Adrenal gland (tissue), 12 donors: ENCODE results near the gene CTTN. TPM values are rescaled to one million over a fixed set of nuclear protein-coding genes. Genes with fewer than 3 reads are reported as not detected.

Source experiments
- DNase-seq, 7 donors: peaks; one replicate each; pipeline ENCODE4 v3.0.0-alpha.2; 2019 to 2020
- H3K27ac ChIP-seq, 5 donors: fragments of 200-600 bp; sonication (generic) in 4 of 5; 1 replicate in 3 of 5; 2 replicates in 2 of 5; pipeline versions ENCODE4 v1.5.1 to v1.8.0; 2016 to 2020; ENCODE audit warnings: mild to moderate bottlenecking in 1 of 5
- H3K27me3 ChIP-seq: fragments of 200-600 bp; 2 replicates; pipeline ENCODE4 v1.8.0; 2021
- H3K36me3 ChIP-seq, 2 donors: fragments of 200-600 bp; replicated peaks in 1 of 2; 1 replicate in 1 of 2; 2 replicates in 1 of 2; pipeline versions ENCODE4 v1.5.1 to v1.8.0; 2018 to 2022
- H3K4me1 ChIP-seq, 2 donors: fragments of 200-600 bp; replicated peaks in 1 of 2; 1 replicate in 1 of 2; 2 replicates in 1 of 2; pipeline versions ENCODE4 v1.5.1 to v1.8.0; 2018 to 2021
- H3K4me3 ChIP-seq, 4 donors: fragments of 200-600 bp; sonication (generic) in 3 of 4; one replicate each; pipeline ENCODE4 v1.5.1; 2016 to 2018
- H3K9me3 ChIP-seq, 3 donors: fragments of 200-600 bp; sonication (generic) in 1 of 3; replicated peaks in 1 of 3; 1 replicate in 2 of 3; 2 replicates in 1 of 3; pipeline versions ENCODE4 v1.5.1 to v1.8.0; 2016 to 2021
- CTCF ChIP-seq, 6 experiments: fragments of 450-650 bp in 4 of 6; fragments of 200-600 bp in 2 of 6; sonication (generic) in 1 of 6; IDR thresholded peaks; 1 replicate in 5 of 6; 2 replicates in 1 of 6; pipeline versions ENCODE4 v1.5.1 to v1.8.0; 2016 to 2021; ENCODE audit warnings: antibody characterized with exemption in 6 of 6, mild to moderate bottlenecking in 2 of 6, moderate library complexity in 1 of 6
- POLR2A ChIP-seq, 2 donors: fragments of 450-650 bp; IDR thresholded peaks; one replicate each; pipeline ENCODE4 v1.6.1; 2017; ENCODE audit warnings: antibody characterized with exemption in 2 of 2, mild to moderate bottlenecking in 2 of 2, moderate library complexity in 1 of 2
- WGBS, 4 donors: extraction: QIAGEN DNeasy Blood & Tissue Kit in 2 of 4; methylation state at CpG; one replicate each; pipeline versions ENCODE4 v1.1.5 to v1.1.7; 2013 to 2017; 5-methylcytosine and 5-hydroxymethylcytosine counted together
- intact Hi-C, 2 donors: fragments of 100-400 bp; cut with DNase I; formaldehyde crosslinking; loops; one replicate each; pipeline versions ENCODE4 v1.14.1 to v1.15.0; 2022 to 2023
- polyA plus RNA-seq, 3 donors: library from polyadenylated mRNA; stranded (reverse); fragments of 200-250 nt in 2 of 3; fragments of 350-450 nt in 1 of 3; fragmentation: Illumina TruSeq in 1 of 3; extraction: RNeasy Lipid Tissue Mini Kit (QIAGEN cat#74804) in 1 of 3; gene quantifications; one replicate each; pipeline ENCODE4 v1.2.3, GENCODE V29; 2013 to 2014
- total RNA-seq, 9 donors: library from RNA; depleted of rRNA in 4 of 9; stranded (reverse); fragments of >200 nt in 4 of 9; fragments of 120-200 nt in 1 of 9; fragmentation: NEBNext Ultra II Directional in 1 of 9; extraction: Animal tissue kit (Norgen Biotek cat#: 25700) in 1 of 9; gene quantifications; one replicate each; pipeline versions ENCODE4 v1.1.0 to v1.2.4, GENCODE V29; 2013 to 2023
- donor health status: healthy with polysubstance abuse.
- donor health status: Bipolar disorder and iron deficiency.
- donor health status: DM: yes; HTN: yes; CAD: no.
- donor health status: DM: no; HTN: no; CAD: no.
- donor health status: DM: no; HTN: no; CAD: no.
- donor health status: DM: yes; HTN: yes; CAD: no.

Gene CTTN
- total and polyA plus RNA-seq, 12 donors, result 157 to 419 (median 266) TPM

- H3K27ac ChIP-seq, result no peak overlapping the region
- WGBS, 4 donors, result 93 to 95% (median 94%) methylated on average over 20 of the region's 20 CpGs
- no peak for DNase-seq
- TF ChIP-seq POLR2A (IDR thresholded peaks at IDR 0.05) (no peak), CTCF (IDR thresholded peaks at IDR 0.05) (no peak)
- H3K4me1 ChIP-seq, result peaks cover 0 to 7% of the 10 kb centered on the region in 2 donors
- H3K36me3 ChIP-seq, result peaks cover 0 to 98% of the 10 kb centered on the region in 2 donors
- intact Hi-C loops, result no loop called here
- no peaks in the 10 kb centered on the region for H3K27me3 ChIP-seq
- H3K4me3 ChIP-seq, result no peak overlapping the region
- H3K9me3 ChIP-seq, result no peaks in the 10 kb centered on the region
Measured at GRCh38 chr11:70416881-70417280, 18.6 kb downstream of the CTTN start.

- H3K36me3 ChIP-seq, result peaks cover 0 to 98% of the 10 kb centered on the region in 2 donors
Measured at GRCh38 chr11:70418130-70418529, 19.8 kb downstream of the CTTN start.

GRCh38 chr11:70419307-70420007 is 21.1 kb downstream of the CTTN start:
- DNase-seq, result no peak
- no peaks in the 10 kb centered on the region for H3K9me3 ChIP-seq
- intact Hi-C loops, result no loop called here
- no peak overlapping the region for H3K4me3 ChIP-seq
- no peak for TF ChIP-seq POLR2A (IDR thresholded peaks at IDR 0.05)
- TF ChIP-seq CTCF (IDR thresholded peaks at IDR 0.05), result no peak
- no peaks in the 10 kb centered on the region for H3K27me3 ChIP-seq
- H3K36me3 ChIP-seq, result peaks cover 0 to 91% of the 10 kb centered on the region in 2 donors
- WGBS, 4 donors, result 91 to 93% (median 92%) methylated on average over 17 of the region's 17 CpGs
- no peak overlapping the region for H3K27ac ChIP-seq
- no peaks in the 10 kb centered on the region for H3K4me1 ChIP-seq

More at GRCh38 chr11:70418130-70418529, 19.8 kb downstream of the CTTN start:
- 86 to 93% (median 90%) methylated on average over 6 to 12 of the region's 12 CpGs for WGBS, 4 donors
- no peaks in the 10 kb centered on the region for H3K27me3 ChIP-seq
- peaks cover 0 to 4% of the 10 kb centered on the region in 2 donors for H3K4me1 ChIP-seq
- intact Hi-C loops, result no loop called here
- H3K27ac ChIP-seq, result no peak overlapping the region
- TF ChIP-seq POLR2A (IDR thresholded peaks at IDR 0.05) (no peak), CTCF (IDR thresholded peaks at IDR 0.05) (no peak)
- no peak for DNase-seq
- no peak overlapping the region for H3K4me3 ChIP-seq
- H3K9me3 ChIP-seq, result no peaks in the 10 kb centered on the region

GRCh38 chr11:70420008-70420464 is 21.7 kb downstream of the CTTN start:
- 86 to 92% (median 90%) methylated on average over 12 to 14 of the region's 14 CpGs for WGBS, 4 donors
- Histone ChIP-seq H3K27me3 (no peaks in the 10 kb centered on the region), H3K4me1 (no peaks in the 10 kb centered on the region), H3K9me3 (no peaks in the 10 kb centered on the region), H3K4me3 (no peak overlapping the region), H3K36me3 (peaks cover 0 to 85% of the 10 kb centered on the region in 2 donors), H3K27ac (no peak overlapping the region)
- intact Hi-C loops, result no loop called here
- no peak for DNase-seq
- TF ChIP-seq CTCF (IDR thresholded peaks at IDR 0.05), result no peak
- no peak for TF ChIP-seq POLR2A (IDR thresholded peaks at IDR 0.05)
